ENCODE results near the gene FLT3.
A peak's percentile ranks its signal among the peaks of the same experiment; 100 is the strongest.
"Not testable (repeated sequence)": the region's sequence is repeated elsewhere in the genome, so short reads cannot be mapped to it uniquely, and the experiment has no call there.

Gene FLT3

GRCh38 chr13:28128030-28128429 lies 27.7 kb upstream of the FLT3 start:
- no peaks in the 10 kb centered on the region for H3K4me1 Mint-ChIP-seq (ENCODE audit: low read depth)
- no peak overlapping the region for H3K27ac Mint-ChIP-seq
- no peaks in the 10 kb centered on the region for H3K9me3 Mint-ChIP-seq
- H3K36me3 Mint-ChIP-seq (ENCODE audit: low read depth): no peaks in the 10 kb centered on the region
- no peak for DNase-seq (ENCODE audit: low spot score)
- peaks cover 8% of the 10 kb centered on the region for H3K27me3 Mint-ChIP-seq (ENCODE audit: low read depth)
- no peak overlapping the region for H3K4me3 Mint-ChIP-seq

- Mint-ChIP-seq H3K27me3 (ENCODE audit: low read depth) (peaks cover 20% of the 10 kb centered on the region), H3K4me1 (ENCODE audit: low read depth) (peaks cover 7% of the 10 kb centered on the region), H3K27ac (no peak overlapping the region), H3K9me3 (no peaks in the 10 kb centered on the region), H3K36me3 (ENCODE audit: low read depth) (no peaks in the 10 kb centered on the region), H3K4me3 (no peak overlapping the region)
- no peak for DNase-seq (ENCODE audit: low spot score)
These were observed 20.8 kb upstream of the FLT3 start for GRCh38 chr13:28121224-28121623.

GRCh38 chr13:28120317-28120716 lies 19.9 kb upstream of the FLT3 start:
- Mint-ChIP-seq H3K27ac (no peak overlapping the region), H3K27me3 (ENCODE audit: low read depth) (peaks cover 23% of the 10 kb centered on the region), H3K4me1 (ENCODE audit: low read depth) (peaks cover 7% of the 10 kb centered on the region), H3K4me3 (no peak overlapping the region), H3K36me3 (ENCODE audit: low read depth) (no peaks in the 10 kb centered on the region), H3K9me3 (no peaks in the 10 kb centered on the region)
- DNase-seq (ENCODE audit: low spot score): no peak

GRCh38 chr13:28117689-28118377 lies 17.5 kb upstream of the FLT3 start:
- H3K4me1 Mint-ChIP-seq (ENCODE audit: low read depth): peaks cover 7% of the 10 kb centered on the region
- no peaks in the 10 kb centered on the region for H3K9me3 Mint-ChIP-seq
- H3K4me3 Mint-ChIP-seq: no peak overlapping the region
- DNase-seq (ENCODE audit: low spot score): no peak
- no peak overlapping the region for H3K27ac Mint-ChIP-seq
- peaks cover 23% of the 10 kb centered on the region for H3K27me3 Mint-ChIP-seq (ENCODE audit: low read depth)
- no peaks in the 10 kb centered on the region for H3K36me3 Mint-ChIP-seq (ENCODE audit: low read depth)

GRCh38 chr13:28116736-28117135 lies 16.4 kb upstream of the FLT3 start:
- Mint-ChIP-seq H3K9me3 (no peaks in the 10 kb centered on the region), H3K4me3 (no peak overlapping the region), H3K27me3 (ENCODE audit: low read depth) (peaks cover 23% of the 10 kb centered on the region), H3K36me3 (ENCODE audit: low read depth) (no peaks in the 10 kb centered on the region), H3K4me1 (ENCODE audit: low read depth) (peaks cover 2% of the 10 kb centered on the region), H3K27ac (no peak overlapping the region)
- DNase-seq (ENCODE audit: low spot score): no peak

GRCh38 chr13:28110414-28110813 lies 10.0 kb upstream of the FLT3 start:
- Mint-ChIP-seq H3K27ac (no peak overlapping the region), H3K27me3 (ENCODE audit: low read depth) (peaks cover 8% of the 10 kb centered on the region), H3K36me3 (ENCODE audit: low read depth) (no peaks in the 10 kb centered on the region), H3K4me1 (ENCODE audit: low read depth) (no peaks in the 10 kb centered on the region), H3K9me3 (no peaks in the 10 kb centered on the region), H3K4me3 (no peak overlapping the region)
- no peak for DNase-seq (ENCODE audit: low spot score)

GRCh38 chr13:28106976-28107375 lies 6.6 kb upstream of the FLT3 start:
- Mint-ChIP-seq H3K4me1 (ENCODE audit: low read depth) (no peaks in the 10 kb centered on the region), H3K9me3 (no peaks in the 10 kb centered on the region)
- no peak for DNase-seq (ENCODE audit: low spot score)

GRCh38 chr13:28101886-28102285 lies 1.5 kb upstream of the FLT3 start:
- peaks cover 60% of the 10 kb centered on the region for H3K27me3 Mint-ChIP-seq (ENCODE audit: low read depth)

More at GRCh38 chr13:28106976-28107375, 6.6 kb upstream of the FLT3 start:
- Mint-ChIP-seq H3K36me3 (ENCODE audit: low read depth) (no peaks in the 10 kb centered on the region), H3K27me3 (ENCODE audit: low read depth) (peaks cover 27% of the 10 kb centered on the region), H3K4me3 (no peak overlapping the region), H3K27ac (no peak overlapping the region)

GRCh38 chr13:28099396-28100149 lies 803 bp downstream of the FLT3 start:
- Mint-ChIP-seq H3K36me3 (ENCODE audit: low read depth) (no peaks in the 10 kb centered on the region), H3K27me3 (ENCODE audit: low read depth) (peaks cover 68% of the 10 kb centered on the region), H3K27ac (no peak overlapping the region), H3K9me3 (no peaks in the 10 kb centered on the region), H3K4me1 (ENCODE audit: low read depth) (peaks cover 6% of the 10 kb centered on the region), H3K4me3 (peak overlapping the region; percentile 63)
- no peak for DNase-seq (ENCODE audit: low spot score)

More at GRCh38 chr13:28101886-28102285, 1.5 kb upstream of the FLT3 start:
- not testable (repeated sequence) for H3K4me1 Mint-ChIP-seq (ENCODE audit: low read depth); H3K9me3 Mint-ChIP-seq; DNase-seq (ENCODE audit: low spot score); H3K36me3 Mint-ChIP-seq (ENCODE audit: low read depth); H3K4me3 Mint-ChIP-seq; H3K27ac Mint-ChIP-seq

- Mint-ChIP-seq H3K9me3 (no peaks in the 10 kb centered on the region), H3K36me3 (ENCODE audit: low read depth) (no peaks in the 10 kb centered on the region), H3K4me1 (ENCODE audit: low read depth) (peaks cover 6% of the 10 kb centered on the region), H3K27ac (no peak overlapping the region), H3K4me3 (no peak overlapping the region), H3K27me3 (ENCODE audit: low read depth) (peaks cover 71% of the 10 kb centered on the region)
- DNase-seq (ENCODE audit: low spot score): no peak
These were observed 2.9 kb downstream of the FLT3 start for GRCh38 chr13:28097503-28097902.

GRCh38 chr13:28094306-28094705 lies 6.1 kb downstream of the FLT3 start:
- Mint-ChIP-seq H3K9me3 (no peaks in the 10 kb centered on the region), H3K36me3 (ENCODE audit: low read depth) (no peaks in the 10 kb centered on the region), H3K27me3 (ENCODE audit: low read depth) (peaks cover 53% of the 10 kb centered on the region), H3K4me1 (ENCODE audit: low read depth) (no peaks in the 10 kb centered on the region), H3K27ac (no peak overlapping the region), H3K4me3 (no peak overlapping the region)
- no peak for DNase-seq (ENCODE audit: low spot score)

- DNase-seq (ENCODE audit: low spot score): no peak
- Mint-ChIP-seq H3K36me3 (ENCODE audit: low read depth) (no peaks in the 10 kb centered on the region), H3K4me3 (no peak overlapping the region), H3K4me1 (ENCODE audit: low read depth) (no peaks in the 10 kb centered on the region), H3K27me3 (ENCODE audit: low read depth) (peaks cover 49% of the 10 kb centered on the region), H3K9me3 (no peaks in the 10 kb centered on the region), H3K27ac (no peak overlapping the region)
These were observed 6.5 kb downstream of the FLT3 start for GRCh38 chr13:28093881-28094280.

- DNase-seq (ENCODE audit: low spot score): no peak
- no peaks in the 10 kb centered on the region for H3K36me3 Mint-ChIP-seq (ENCODE audit: low read depth)
- H3K27me3 Mint-ChIP-seq (ENCODE audit: low read depth): peaks cover 38% of the 10 kb centered on the region
- no peaks in the 10 kb centered on the region for H3K4me1 Mint-ChIP-seq (ENCODE audit: low read depth)
- H3K4me3 Mint-ChIP-seq: no peak overlapping the region
- no peak overlapping the region for H3K27ac Mint-ChIP-seq
- H3K9me3 Mint-ChIP-seq: no peaks in the 10 kb centered on the region
These were observed 7.9 kb downstream of the FLT3 start for GRCh38 chr13:28092431-28092830.

- Mint-ChIP-seq H3K9me3 (no peaks in the 10 kb centered on the region), H3K27me3 (ENCODE audit: low read depth) (peaks cover 29% of the 10 kb centered on the region), H3K27ac (no peak overlapping the region), H3K4me3 (no peak overlapping the region), H3K4me1 (ENCODE audit: low read depth) (no peaks in the 10 kb centered on the region), H3K36me3 (ENCODE audit: low read depth) (no peaks in the 10 kb centered on the region)
- no peak for DNase-seq (ENCODE audit: low spot score)
These were observed 11.3 kb downstream of the FLT3 start for GRCh38 chr13:28089065-28089464.
